Bronchial epithelial cell (primary cell): ENCODE measurements around the gene HES6. TPM values are rescaled to one million over a fixed set of nuclear protein-coding genes. Genes with fewer than 3 reads are reported as not detected.
A peak's percentile ranks its signal among the peaks of the same experiment; 100 is the strongest.

ENCODE experiments used
- DNase-seq: peaks from one replicate; pipeline ENCODE4 v3.0.0-alpha.2; 2010; ENCODE audit warnings: low read depth
- FAIRE-seq: peaks from 2 replicates; lab custom pipeline; 2011; peaks lifted over from hg19 to GRCh38; lab: Jason Lieb, UNC
- H3K27me3 ChIP-seq: 2 replicates; pipeline ENCODE4 v1.5.1; 2011; ENCODE audit warnings: low read length; ENCODE audit not compliant: control insufficient read depth, insufficient read depth
- H3K36me3 ChIP-seq: 2 replicates; pipeline ENCODE4 v1.5.1; 2011; ENCODE audit warnings: low read length; ENCODE audit not compliant: control insufficient read depth, insufficient read depth
- H3K4me3 ChIP-seq: 2 replicates; pipeline ENCODE4 v1.5.1; 2011; ENCODE audit warnings: mild to moderate bottlenecking, low read depth, low read length, control low read depth
- total RNA-seq: library from RNA; depleted of rRNA; stranded (reverse); fragments of >200 nt; gene quantifications from 2 replicates; pipeline ENCODE4 v1.2.1, GENCODE V29; 2014
- TF ChIP-seq, protein P1 (sequence below): IDR thresholded peaks from 2 replicates; pipeline ENCODE4 v1.5.1; 2011; ENCODE audit warnings: mild to moderate bottlenecking, moderate library complexity, low read length, control low read depth, inconsistent platforms; ENCODE audit not compliant: insufficient read depth, severe bottlenecking

Gene HES6
- total RNA-seq, 1 donor from 2014 or later: 36.1 TPM

- TF ChIP-seq, protein P1, sequence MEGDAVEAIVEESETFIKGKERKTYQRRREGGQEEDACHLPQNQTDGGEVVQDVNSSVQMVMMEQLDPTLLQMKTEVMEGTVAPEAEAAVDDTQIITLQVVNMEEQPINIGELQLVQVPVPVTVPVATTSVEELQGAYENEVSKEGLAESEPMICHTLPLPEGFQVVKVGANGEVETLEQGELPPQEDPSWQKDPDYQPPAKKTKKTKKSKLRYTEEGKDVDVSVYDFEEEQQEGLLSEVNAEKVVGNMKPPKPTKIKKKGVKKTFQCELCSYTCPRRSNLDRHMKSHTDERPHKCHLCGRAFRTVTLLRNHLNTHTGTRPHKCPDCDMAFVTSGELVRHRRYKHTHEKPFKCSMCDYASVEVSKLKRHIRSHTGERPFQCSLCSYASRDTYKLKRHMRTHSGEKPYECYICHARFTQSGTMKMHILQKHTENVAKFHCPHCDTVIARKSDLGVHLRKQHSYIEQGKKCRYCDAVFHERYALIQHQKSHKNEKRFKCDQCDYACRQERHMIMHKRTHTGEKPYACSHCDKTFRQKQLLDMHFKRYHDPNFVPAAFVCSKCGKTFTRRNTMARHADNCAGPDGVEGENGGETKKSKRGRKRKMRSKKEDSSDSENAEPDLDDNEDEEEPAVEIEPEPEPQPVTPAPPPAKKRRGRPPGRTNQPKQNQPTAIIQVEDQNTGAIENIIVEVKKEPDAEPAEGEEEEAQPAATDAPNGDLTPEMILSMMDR: peak; percentile 25
- FAIRE-seq (peak; percentile 47), DNase-seq (no peak)
- Histone ChIP-seq H3K4me3 (no peak overlapping the region), H3K36me3 (peaks cover 57% of the 10 kb centered on the region), H3K27me3 (no peaks in the 10 kb centered on the region)
These were observed 19.5 kb upstream of the HES6 start for GRCh38 chr2:238259061-238260020.

GRCh38 chr2:238257786-238258700 lies 18.2 kb upstream of the HES6 start:
- DNase-seq (no peak), FAIRE-seq (no peak)
- Histone ChIP-seq H3K36me3 (peaks cover 60% of the 10 kb centered on the region), H3K27me3 (no peaks in the 10 kb centered on the region), H3K4me3 (no peak overlapping the region)
- TF ChIP-seq, protein P1: no peak

DNA sequence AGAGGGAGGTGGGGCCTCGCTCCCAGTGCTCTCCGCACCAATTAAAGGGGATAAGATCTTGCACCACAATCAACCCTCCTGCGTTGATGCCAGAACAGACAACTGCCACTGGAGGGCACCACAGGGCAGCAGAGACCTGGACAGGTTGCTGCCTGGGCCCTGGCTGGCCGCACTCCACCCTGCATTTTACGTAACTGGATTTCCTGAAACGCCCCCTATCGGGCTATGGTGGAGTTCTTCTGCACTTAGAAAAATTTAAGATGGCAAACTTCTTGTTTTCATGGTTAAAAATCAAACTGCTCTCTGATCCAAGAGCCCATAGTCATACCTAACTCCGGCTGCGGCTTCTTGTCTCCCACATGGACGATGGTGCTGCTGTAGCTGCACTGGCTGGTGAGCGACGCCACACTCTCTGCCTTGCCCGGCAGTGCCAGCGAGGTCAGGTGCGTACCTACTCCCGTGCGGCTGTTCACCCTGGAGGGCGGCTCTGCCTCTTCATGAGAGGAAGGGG lies 16.8 kb upstream of the HES6 start:
- Histone ChIP-seq H3K36me3 (peaks cover 57% of the 10 kb centered on the region), H3K4me3 (no peak overlapping the region), H3K27me3 (no peaks in the 10 kb centered on the region)
- TF ChIP-seq, protein P1: peak; percentile 95
- peak; percentile 85 for DNase-seq
- FAIRE-seq: no peak

DNA sequence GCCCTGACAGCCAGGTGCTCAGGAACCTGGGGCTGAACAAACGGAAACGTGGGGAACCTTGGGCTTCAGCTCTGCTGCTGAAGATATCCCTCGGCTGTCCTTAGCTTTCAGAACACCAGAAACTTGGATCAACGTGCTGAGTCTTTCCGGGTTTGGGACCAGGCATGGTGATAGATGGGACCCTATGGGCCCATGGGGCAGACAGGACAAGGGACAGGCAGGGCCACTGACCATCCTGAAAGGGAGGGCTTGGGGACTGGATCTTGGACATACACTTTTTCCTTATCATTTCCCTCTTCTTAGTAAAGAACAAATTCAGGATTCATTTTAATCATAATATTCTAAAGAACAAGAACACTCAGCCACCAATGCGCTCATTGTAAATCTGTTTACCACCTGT lies 16.3 kb upstream of the HES6 start:
- H3K36me3 ChIP-seq: peaks cover 53% of the 10 kb centered on the region
- FAIRE-seq (no peak), DNase-seq (no peak)
- H3K4me3 ChIP-seq: no peak overlapping the region
- TF ChIP-seq, protein P1: no peak
- no peaks in the 10 kb centered on the region for H3K27me3 ChIP-seq

- H3K4me3 ChIP-seq: no peak overlapping the region
- no peak for FAIRE-seq
- peaks cover 54% of the 10 kb centered on the region for H3K36me3 ChIP-seq
- TF ChIP-seq, protein P1: no peak
- H3K27me3 ChIP-seq: no peaks in the 10 kb centered on the region
- DNase-seq: no peak
These were observed 15.8 kb upstream of the HES6 start for GRCh38 chr2:238255636-238256035.
